T-helper 2 cell treated with Interferon-gamma antibody and Interleukin-4, amounts not matched to agents 100 ng/mL and 5 ng/mL, for 36 hours (primary cell): ENCODE measurements around the gene EXOSC5. TPM values are rescaled to one million over a fixed set of nuclear protein-coding genes. Genes with fewer than 3 reads are reported as not detected.

ENCODE experiments used
- intact Hi-C: fragments of 100-400 bp; cut with micrococcal nuclease; formaldehyde crosslinking; loops from one replicate; pipeline ENCODE4 v1.15.1; 2023
- total RNA-seq: library from RNA; stranded (reverse); gene quantifications from 2 replicates; pipeline ENCODE4 v1.2.3, GENCODE V29; 2022

Gene EXOSC5
- 32.3 and 37.7 TPM in 2 replicates for total RNA-seq

- intact Hi-C loops: loop anchor here (1.0 to 10.0 kb wide), 4 partner anchors 33 to 683 kb away; partner anchors contain the start of genes B9D2, COQ8B, DMAC2 and ITPKC
Measured at GRCh38 chr19:41397086-41398049, at the start of gene EXOSC5, which contains the start of gene BCKDHA. TSS of gene EXOSC5 (minus strand) at chr19:41397359. CDS start at chr19:41397328, 31 bp downstream. TSS of gene BCKDHA (plus strand) at chr19:41397818. CDS start at chr19:41397828, 10 bp downstream.

- intact Hi-C loops: no loop called here
Measured at GRCh38 chr19:41445575-41445974, 48.4 kb upstream of the EXOSC5 start.

- intact Hi-C loops: no loop called here
Measured at GRCh38 chr19:41443813-41444455, 46.8 kb upstream of the EXOSC5 start.

GRCh38 chr19:41442473-41443355 lies 45.6 kb upstream of the EXOSC5 start, which contains the start of gene ERICH4:
TSS of gene ERICH4 (plus strand) at chr19:41443156. CDS start at chr19:41443170, 14 bp downstream.
- intact Hi-C loops: no loop called here

- intact Hi-C loops: no loop called here
Measured at GRCh38 chr19:41441321-41441945, 44.3 kb upstream of the EXOSC5 start.

- intact Hi-C loops: loop anchor here (1.0 to 5.0 kb wide), 3 partner anchors 10 to 77 kb away; partner anchors contain the start of genes B9D2, BCKDHA and EXOSC5
Measured at GRCh38 chr19:41439441-41440222, 42.5 kb upstream of the EXOSC5 start, which contains the start of gene DMAC2. TSS of gene DMAC2 (minus strand) at chr19:41439912. CDS start at chr19:41439899, 13 bp downstream.

- intact Hi-C loops: loop anchor here (5.0 kb wide), 1 partner anchor 76 kb away; the partner anchor contains the start of gene B9D2
Measured at GRCh38 chr19:41437944-41438574, 40.9 kb upstream of the EXOSC5 start.

GRCh38 chr19:41436674-41436951 lies 39.5 kb upstream of the EXOSC5 start:
- intact Hi-C loops: loop anchor here (5.0 kb wide), 1 partner anchor 74 kb away; the partner anchor contains the start of gene B9D2

GRCh38 chr19:41435936-41436673 lies 38.9 kb upstream of the EXOSC5 start:
- intact Hi-C loops: loop anchor here (5.0 kb wide), 1 partner anchor 74 kb away; the partner anchor contains the start of gene B9D2

GRCh38 chr19:41435376-41435775 lies 38.2 kb upstream of the EXOSC5 start:
- intact Hi-C loops: loop anchor here (5.0 kb wide), 1 partner anchor 73 kb away; the partner anchor contains the start of gene B9D2

GRCh38 chr19:41434450-41434849 lies 37.3 kb upstream of the EXOSC5 start:
- intact Hi-C loops: no loop called here

GRCh38 chr19:41433171-41433570 lies 36.0 kb upstream of the EXOSC5 start:
- intact Hi-C loops: no loop called here

- intact Hi-C loops: no loop called here
Measured at GRCh38 chr19:41431426-41432386, 34.5 kb upstream of the EXOSC5 start.

- intact Hi-C loops: no loop called here
Measured at GRCh38 chr19:41430922-41431321, 33.8 kb upstream of the EXOSC5 start.

- intact Hi-C loops: no loop called here
Measured at GRCh38 chr19:41428481-41428859, 31.3 kb upstream of the EXOSC5 start.

- intact Hi-C loops: no loop called here
Measured at GRCh38 chr19:41427647-41428480, 30.7 kb upstream of the EXOSC5 start.
